HEK293 (cell line): Measurements from ENCODE around the gene CCDC88C.

ENCODE experiments used
- CTCF ChIA-PET: fragments of 350-600 bp; formaldehyde crosslinking; extraction: SDS; loops from one replicate; lab custom pipeline; 2021; ENCODE audit warnings: antibody characterized with exemption; lab: Yijun Ruan, JAX
- POLR2A ChIA-PET: fragments of 300-600 bp; formaldehyde crosslinking; extraction: SDS; loops from one replicate; lab custom pipeline; 2020; ENCODE audit warnings: antibody characterized with exemption, inconsistent platforms; lab: Yijun Ruan, JAX
- H3K27ac ChIP-seq: fragments of 200-500 bp; sonication (Bioruptor generic); 2 replicates; pipeline ENCODE4 v1.5.1; 2014; ENCODE audit warnings: low read depth, low read length, control low read depth, inconsistent platforms; ENCODE audit errors: extremely low read depth
- H3K36me3 ChIP-seq, 2 experiments: fragments of 200-500 bp in 1 of 2; sonication (Bioruptor generic) in 1 of 2; 1 replicate in 1 of 2; 2 replicates in 1 of 2; pipeline ENCODE4 v1.5.1; 2014 to 2017; ENCODE audit warnings: inconsistent platforms in 2 of 2, low read length in 2 of 2; ENCODE audit not compliant: control insufficient read depth in 2 of 2, insufficient read depth in 1 of 2
- H3K4me1 ChIP-seq: fragments of 200-500 bp; sonication (Bioruptor generic); 2 replicates; pipeline ENCODE4 v1.5.1; 2014; ENCODE audit warnings: mild to moderate bottlenecking, low read length, inconsistent platforms; ENCODE audit not compliant: control insufficient read depth, insufficient read depth
- H3K4me3 ChIP-seq: 2 replicates; pipeline ENCODE4 v1.5.1; 2011; ENCODE audit warnings: low read depth, mild to moderate bottlenecking, control low read depth, low read length, moderate library complexity
- H3K9me3 ChIP-seq: fragments of 200-500 bp; sonication (Bioruptor generic); 2 replicates; pipeline ENCODE4 v1.5.1; 2014; ENCODE audit warnings: low read depth, low read length, inconsistent platforms; ENCODE audit not compliant: control insufficient read depth, insufficient read depth
- GLIS1 ChIP-seq: fragments of 450-650 bp; formaldehyde crosslinking; IDR thresholded peaks from 2 replicates; pipeline ENCODE4 v1.5.1; 2016; ENCODE audit warnings: missing biosample characterization, missing genetic modification characterization
- IKZF3 ChIP-seq: fragments of 450-650 bp; IDR thresholded peaks from 2 replicates; pipeline ENCODE4 v1.5.0; 2018; ENCODE audit warnings: missing biosample characterization, mild to moderate bottlenecking, missing genetic modification characterization, moderate library complexity
- SETDB1 ChIP-seq: IDR thresholded peaks from one replicate; pipeline ENCODE4 v1.6.1; 2017; ENCODE audit warnings: mild to moderate bottlenecking, low read length, moderate library complexity, mixed read lengths; ENCODE audit not compliant: insufficient read length
- SP2 ChIP-seq: fragments of 450-650 bp; formaldehyde crosslinking; IDR thresholded peaks from 2 replicates; pipeline ENCODE4 v1.5.1; 2016; ENCODE audit warnings: missing biosample characterization, missing genetic modification characterization
- TRIM28 ChIP-seq: IDR thresholded peaks from 2 replicates; pipeline ENCODE4 v1.6.1; 2011; ENCODE audit warnings: low read length, control low read depth, borderline replicate concordance
- ZBTB21 ChIP-seq: fragments of 450-650 bp; formaldehyde crosslinking; IDR thresholded peaks from 2 replicates; pipeline ENCODE4 v1.5.1; 2017; ENCODE audit warnings: missing biosample characterization, missing genetic modification characterization
- ZBTB7A ChIP-seq: fragments of 450-650 bp; formaldehyde crosslinking; IDR thresholded peaks from 2 replicates; pipeline ENCODE4 v1.5.1; 2016; ENCODE audit warnings: low read depth, missing biosample characterization, missing genetic modification characterization
- ZNF132 ChIP-seq: fragments of 450-650 bp; formaldehyde crosslinking; IDR thresholded peaks from 2 replicates; pipeline ENCODE4 v1.5.1; 2017; ENCODE audit warnings: missing biosample characterization, missing genetic modification characterization, borderline replicate concordance
- ZNF140 ChIP-seq: fragments of 450-650 bp; formaldehyde crosslinking; IDR thresholded peaks from 2 replicates; pipeline ENCODE4 v1.5.1; 2016; ENCODE audit warnings: missing biosample characterization, missing genetic modification characterization
- ZNF155 ChIP-seq: fragments of 450-650 bp; formaldehyde crosslinking; IDR thresholded peaks from 2 replicates; pipeline ENCODE4 v1.5.1; 2016; ENCODE audit warnings: missing biosample characterization, missing genetic modification characterization
- ZNF239 ChIP-seq: fragments of 450-650 bp; formaldehyde crosslinking; IDR thresholded peaks from 2 replicates; pipeline ENCODE4 v1.5.1; 2016; ENCODE audit warnings: missing biosample characterization, missing genetic modification characterization
- ZNF248 ChIP-seq: fragments of 450-650 bp; formaldehyde crosslinking; IDR thresholded peaks from 2 replicates; pipeline ENCODE4 v1.5.1; 2017; ENCODE audit warnings: missing biosample characterization, missing genetic modification characterization
- ZNF48 ChIP-seq: fragments of 450-650 bp; formaldehyde crosslinking; IDR thresholded peaks from 2 replicates; pipeline ENCODE4 v1.5.1; 2016; ENCODE audit warnings: missing biosample characterization, missing genetic modification characterization
- ZNF561 ChIP-seq: fragments of 450-650 bp; IDR thresholded peaks from 2 replicates; pipeline ENCODE4 v1.5.1; 2018; ENCODE audit warnings: missing biosample characterization, missing genetic modification characterization, borderline replicate concordance
- ZNF596 ChIP-seq: fragments of 450-650 bp; IDR thresholded peaks from 2 replicates; pipeline ENCODE4 v1.5.0; 2018; ENCODE audit warnings: missing biosample characterization, mild to moderate bottlenecking, missing genetic modification characterization, moderate library complexity
- ZNF624 ChIP-seq: fragments of 450-650 bp; formaldehyde crosslinking; IDR thresholded peaks from 2 replicates; pipeline ENCODE4 v1.5.1; 2017; ENCODE audit warnings: missing biosample characterization, missing genetic modification characterization
- ZNF664 ChIP-seq: fragments of 450-650 bp; formaldehyde crosslinking; IDR thresholded peaks from 2 replicates; pipeline ENCODE4 v1.5.1; 2016; ENCODE audit warnings: missing biosample characterization, missing genetic modification characterization
- ZNF776 ChIP-seq: fragments of 450-650 bp; formaldehyde crosslinking; IDR thresholded peaks from 2 replicates; pipeline ENCODE4 v1.5.0; 2017; ENCODE audit warnings: missing biosample characterization, missing genetic modification characterization, borderline replicate concordance
- ZSCAN30 ChIP-seq: fragments of 450-650 bp; IDR thresholded peaks from 2 replicates; pipeline ENCODE4 v1.5.1; 2018; ENCODE audit warnings: missing biosample characterization, mild to moderate bottlenecking, missing genetic modification characterization, moderate library complexity
- ZXDB ChIP-seq: fragments of 450-650 bp; formaldehyde crosslinking; IDR thresholded peaks from 2 replicates; pipeline ENCODE4 v1.5.1; 2016; ENCODE audit warnings: missing biosample characterization, missing genetic modification characterization
- TF ChIP-seq, protein P1 (sequence below): fragments of 450-650 bp; formaldehyde crosslinking; IDR thresholded peaks from 2 replicates; pipeline ENCODE4; 2016; ENCODE audit warnings: missing biosample characterization, missing genetic modification characterization
- TF ChIP-seq, protein P2 (sequence below): fragments of 450-650 bp; formaldehyde crosslinking; IDR thresholded peaks from 2 replicates; pipeline ENCODE4 v1.5.1; 2016; ENCODE audit warnings: missing biosample characterization, missing genetic modification characterization, borderline replicate concordance
- TF ChIP-seq, protein P3 (sequence below): fragments of 450-650 bp; formaldehyde crosslinking; IDR thresholded peaks from 2 replicates; pipeline ENCODE4 v1.5.1; 2017; ENCODE audit warnings: missing biosample characterization, missing genetic modification characterization

CCDC88C gene

DNA sequence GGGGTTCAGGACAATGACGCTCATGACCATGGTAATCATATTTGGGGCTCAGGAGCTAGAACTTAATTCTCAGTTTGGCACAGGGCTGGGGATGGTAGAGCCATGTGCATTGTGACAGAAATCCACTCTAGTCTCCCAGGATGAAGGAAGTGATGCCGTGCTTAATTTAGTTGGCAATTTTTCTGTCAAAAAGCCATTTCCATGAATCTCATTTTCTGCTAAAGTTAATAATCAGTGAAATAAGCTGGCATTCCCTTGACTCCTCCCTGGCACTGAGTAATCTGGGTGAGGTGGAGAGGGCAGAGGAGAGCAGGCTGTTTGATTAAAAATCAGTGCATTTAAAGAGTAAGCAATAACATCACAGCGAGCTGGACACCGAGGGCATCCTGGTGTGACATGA, 128.2 kb downstream of the CCDC88C start (continued):
- TF ChIP-seq ZNF155 (tag by site-specific recombination), result no peak
- no peak for TF ChIP-seq GLIS1 (tag by site-specific recombination)
- no peak for TF ChIP-seq ZBTB7A (tag by site-specific recombination)
- no peak for TF ChIP-seq ZBTB21 (tag by site-specific recombination)
- no peak for TF ChIP-seq SP2
- TF ChIP-seq IKZF3, result no peak
- no peak for TF ChIP-seq TRIM28
- TF ChIP-seq, protein P1, sequence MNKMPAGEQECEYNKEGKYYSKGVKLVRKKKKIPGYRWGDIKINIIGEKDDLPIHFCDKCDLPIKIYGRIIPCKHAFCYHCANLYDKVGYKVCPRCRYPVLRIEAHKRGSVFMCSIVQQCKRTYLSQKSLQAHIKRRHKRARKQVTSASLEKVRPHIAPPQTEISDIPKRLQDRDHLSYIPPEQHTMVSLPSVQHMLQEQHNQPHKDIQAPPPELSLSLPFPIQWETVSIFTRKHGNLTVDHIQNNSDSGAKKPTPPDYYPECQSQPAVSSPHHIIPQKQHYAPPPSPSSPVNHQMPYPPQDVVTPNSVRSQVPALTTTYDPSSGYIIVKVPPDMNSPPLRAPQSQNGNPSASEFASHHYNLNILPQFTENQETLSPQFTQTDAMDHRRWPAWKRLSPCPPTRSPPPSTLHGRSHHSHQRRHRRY (tag by site-specific recombination), result no peak
- TF ChIP-seq ZNF248 (tag by site-specific recombination), result no peak
- TF ChIP-seq, all 188 proteins: peak for 0

DNA sequence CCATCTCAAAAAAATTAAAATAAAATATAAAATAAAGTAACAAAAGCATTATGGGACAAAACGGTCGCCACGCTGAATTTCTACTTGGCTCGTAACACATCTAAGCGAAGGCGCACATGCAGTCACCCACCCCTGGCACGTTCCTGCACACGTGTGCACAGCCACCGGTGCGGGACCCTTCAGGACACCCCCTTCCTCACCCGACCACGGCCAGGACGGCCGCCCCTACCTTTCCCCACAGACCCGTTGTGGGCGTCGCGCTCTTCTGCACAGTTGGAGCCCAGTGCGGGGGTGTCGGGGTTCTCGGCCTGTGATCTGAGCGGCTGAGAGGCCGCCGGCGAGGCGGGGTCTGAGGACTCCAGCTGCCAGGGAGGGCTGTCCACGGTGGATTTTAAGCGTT, 128.7 kb downstream of the CCDC88C start:
- TF ChIP-seq ZNF776 (tag by site-specific recombination), result no peak
- TF ChIP-seq ZBTB7A (tag by site-specific recombination), result no peak
- TF ChIP-seq ZNF561 (tag by site-specific recombination), result no peak
- no peak for TF ChIP-seq ZNF664
- no peak for TF ChIP-seq ZXDB (tag by site-specific recombination)
- no peak for TF ChIP-seq ZNF239 (tag by site-specific recombination)
- no peak for TF ChIP-seq ZSCAN30
- TF ChIP-seq, protein P2, sequence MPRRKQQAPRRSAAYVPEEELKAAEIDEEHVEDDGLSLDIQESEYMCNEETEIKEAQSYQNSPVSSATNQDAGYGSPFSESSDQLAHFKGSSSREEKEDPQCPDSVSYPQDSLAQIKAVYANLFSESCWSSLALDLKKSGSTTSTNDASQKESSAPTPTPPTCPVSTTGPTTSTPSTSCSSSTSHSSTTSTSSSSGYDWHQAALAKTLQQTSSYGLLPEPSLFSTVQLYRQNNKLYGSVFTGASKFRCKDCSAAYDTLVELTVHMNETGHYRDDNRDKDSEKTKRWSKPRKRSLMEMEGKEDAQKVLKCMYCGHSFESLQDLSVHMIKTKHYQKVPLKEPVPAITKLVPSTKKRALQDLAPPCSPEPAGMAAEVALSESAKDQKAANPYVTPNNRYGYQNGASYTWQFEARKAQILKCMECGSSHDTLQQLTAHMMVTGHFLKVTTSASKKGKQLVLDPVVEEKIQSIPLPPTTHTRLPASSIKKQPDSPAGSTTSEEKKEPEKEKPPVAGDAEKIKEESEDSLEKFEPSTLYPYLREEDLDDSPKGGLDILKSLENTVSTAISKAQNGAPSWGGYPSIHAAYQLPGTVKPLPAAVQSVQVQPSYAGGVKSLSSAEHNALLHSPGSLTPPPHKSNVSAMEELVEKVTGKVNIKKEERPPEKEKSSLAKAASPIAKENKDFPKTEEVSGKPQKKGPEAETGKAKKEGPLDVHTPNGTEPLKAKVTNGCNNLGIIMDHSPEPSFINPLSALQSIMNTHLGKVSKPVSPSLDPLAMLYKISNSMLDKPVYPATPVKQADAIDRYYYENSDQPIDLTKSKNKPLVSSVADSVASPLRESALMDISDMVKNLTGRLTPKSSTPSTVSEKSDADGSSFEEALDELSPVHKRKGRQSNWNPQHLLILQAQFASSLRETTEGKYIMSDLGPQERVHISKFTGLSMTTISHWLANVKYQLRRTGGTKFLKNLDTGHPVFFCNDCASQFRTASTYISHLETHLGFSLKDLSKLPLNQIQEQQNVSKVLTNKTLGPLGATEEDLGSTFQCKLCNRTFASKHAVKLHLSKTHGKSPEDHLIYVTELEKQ (tag by site-specific recombination), result no peak
- no peak for TF ChIP-seq ZNF596 (tag by site-specific recombination)
- TF ChIP-seq ZNF624 (tag by site-specific recombination), result no peak
- no peak for TF ChIP-seq ZNF132
- TF ChIP-seq, protein P3, sequence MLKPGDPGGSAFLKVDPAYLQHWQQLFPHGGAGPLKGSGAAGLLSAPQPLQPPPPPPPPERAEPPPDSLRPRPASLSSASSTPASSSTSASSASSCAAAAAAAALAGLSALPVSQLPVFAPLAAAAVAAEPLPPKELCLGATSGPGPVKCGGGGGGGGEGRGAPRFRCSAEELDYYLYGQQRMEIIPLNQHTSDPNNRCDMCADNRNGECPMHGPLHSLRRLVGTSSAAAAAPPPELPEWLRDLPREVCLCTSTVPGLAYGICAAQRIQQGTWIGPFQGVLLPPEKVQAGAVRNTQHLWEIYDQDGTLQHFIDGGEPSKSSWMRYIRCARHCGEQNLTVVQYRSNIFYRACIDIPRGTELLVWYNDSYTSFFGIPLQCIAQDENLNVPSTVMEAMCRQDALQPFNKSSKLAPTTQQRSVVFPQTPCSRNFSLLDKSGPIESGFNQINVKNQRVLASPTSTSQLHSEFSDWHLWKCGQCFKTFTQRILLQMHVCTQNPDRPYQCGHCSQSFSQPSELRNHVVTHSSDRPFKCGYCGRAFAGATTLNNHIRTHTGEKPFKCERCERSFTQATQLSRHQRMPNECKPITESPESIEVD, result no peak
- no peak for TF ChIP-seq SETDB1
- TF ChIP-seq ZNF48 (tag by site-specific recombination), result no peak
- TF ChIP-seq ZNF140 (tag by site-specific recombination), result no peak
- POLR2A ChIA-PET, result no interaction called here
- no peak overlapping the region for H3K4me3 ChIP-seq
- H3K4me1 ChIP-seq, result peaks cover 17% of the 10 kb centered on the region
- peaks cover 0 to 53% of the 10 kb centered on the region in 2 experiments; a peak in 1 of 3 replicates for H3K36me3 ChIP-seq
- CTCF ChIA-PET, result interaction anchor here (2.4 to 6.3 kb wide), 3 partner anchors 9 to 386 kb away, joined by 9 to 156 read pairs (median 10); no protein-coding TSS in a partner anchor
- no peaks in the 10 kb centered on the region for H3K9me3 ChIP-seq
- H3K27ac ChIP-seq, result no peak overlapping the region
